Germinal center (tissue), 1 donor: ENCODE results near the gene RCOR1.

Experiments used
- DNase-seq: peaks from one replicate; pipeline ENCODE4 v3.0.0; 2012; ENCODE audit warnings: mixed read lengths, low spot score

RCOR1 gene

DNA sequence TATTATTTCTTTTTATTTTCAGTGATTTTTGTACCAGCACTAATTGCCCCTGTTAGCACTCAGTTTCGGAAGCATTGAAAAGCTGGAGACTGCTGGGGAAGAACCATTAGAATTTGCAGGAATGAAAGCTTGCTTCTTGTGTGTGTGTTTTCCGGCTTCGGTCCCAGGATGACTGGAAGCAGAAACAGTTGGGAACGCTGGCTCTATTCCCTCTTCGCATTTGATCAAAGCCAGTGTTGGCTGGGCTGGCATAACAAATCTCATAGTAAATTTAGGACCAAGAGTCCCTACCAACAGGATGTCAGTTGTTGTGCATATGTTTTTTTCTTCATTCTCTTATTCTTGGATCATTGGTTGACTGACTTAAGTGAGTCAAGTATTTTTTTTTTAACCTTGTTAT is 131.2 kb downstream of the RCOR1 start:
- DNase-seq = no peak

- DNase-seq = no peak
These were observed 133.9 kb downstream of the RCOR1 start for GRCh38 chr14:102726191-102726949.

DNA sequence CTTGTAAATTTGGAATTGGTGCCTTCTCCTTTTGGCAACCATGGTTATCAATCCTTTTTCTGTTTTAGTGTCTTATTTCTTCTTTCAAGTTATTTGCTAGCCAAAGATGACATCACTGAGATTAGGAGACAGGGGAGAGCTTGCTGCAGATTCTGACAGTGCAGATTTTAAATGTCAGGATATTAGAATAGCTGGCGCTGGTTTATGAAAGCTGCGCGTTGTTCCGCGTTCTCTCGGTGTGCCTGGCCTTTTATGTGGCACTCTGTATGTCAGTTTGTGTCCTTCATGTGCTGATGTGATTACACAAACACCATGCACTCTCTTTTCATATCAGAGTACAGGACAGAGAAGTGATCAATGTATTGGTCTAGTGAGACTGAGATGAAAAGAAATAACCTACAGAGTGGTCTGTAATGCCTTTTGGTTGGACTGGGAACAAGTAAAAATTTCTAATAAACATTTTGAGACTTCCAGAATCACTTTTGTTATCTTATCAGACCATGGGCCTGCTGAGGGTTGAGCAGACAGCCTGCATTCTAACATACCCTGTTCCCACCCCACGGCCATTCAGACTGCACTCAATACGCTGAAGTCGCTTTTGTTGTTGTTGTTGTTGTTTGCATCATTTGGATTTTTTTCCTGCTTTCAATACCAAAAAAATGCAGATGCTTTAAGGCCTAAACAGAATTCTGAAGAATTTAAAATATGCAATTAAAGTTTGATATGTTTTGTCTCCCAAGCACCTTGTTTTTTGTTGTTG is 135.1 kb downstream of the RCOR1 start:
- DNase-seq = no peak

DNA sequence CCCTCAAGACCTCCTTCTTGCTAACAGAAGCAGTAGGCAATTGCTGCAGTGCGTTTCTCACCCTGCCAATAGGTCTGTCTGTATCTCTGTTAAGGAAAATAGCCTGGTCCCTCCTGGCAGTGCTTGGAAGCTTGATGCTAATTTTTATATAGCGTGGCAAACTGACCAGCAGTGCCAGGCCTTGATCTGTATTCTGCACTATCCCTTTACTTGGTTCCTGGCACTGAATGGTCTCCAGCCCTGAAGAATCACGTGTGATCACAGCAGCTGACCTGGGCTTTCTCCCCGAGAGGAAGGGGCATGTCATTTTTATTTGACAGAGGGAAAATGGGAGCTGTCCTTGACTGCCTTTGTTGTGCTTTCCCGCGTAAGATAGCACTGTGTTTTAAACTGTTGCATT is 136.1 kb downstream of the RCOR1 start:
- no peak for DNase-seq

- DNase-seq = no peak
These were observed 136.8 kb downstream of the RCOR1 start for GRCh38 chr14:102729268-102729667.

DNA sequence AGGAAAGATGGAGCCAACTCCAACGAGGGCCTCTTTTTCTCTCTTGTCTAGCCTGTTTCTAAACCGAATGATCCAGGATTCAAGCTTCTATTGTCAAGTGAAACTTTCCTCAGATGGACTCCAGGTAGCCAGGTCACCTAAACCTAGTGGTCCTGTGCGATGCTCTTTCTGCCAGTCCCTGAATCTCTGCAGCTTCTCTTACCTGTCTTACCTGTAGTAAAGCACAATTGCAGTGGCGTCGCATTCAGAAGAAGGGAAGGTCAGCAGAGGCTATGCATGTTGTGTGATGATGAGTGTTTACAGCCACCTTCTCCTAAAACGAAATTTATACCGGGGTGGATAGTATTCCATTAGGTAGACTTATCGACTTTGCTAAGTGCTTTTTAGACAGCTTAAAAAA is 137.4 kb downstream of the RCOR1 start:
- no peak for DNase-seq

DNA sequence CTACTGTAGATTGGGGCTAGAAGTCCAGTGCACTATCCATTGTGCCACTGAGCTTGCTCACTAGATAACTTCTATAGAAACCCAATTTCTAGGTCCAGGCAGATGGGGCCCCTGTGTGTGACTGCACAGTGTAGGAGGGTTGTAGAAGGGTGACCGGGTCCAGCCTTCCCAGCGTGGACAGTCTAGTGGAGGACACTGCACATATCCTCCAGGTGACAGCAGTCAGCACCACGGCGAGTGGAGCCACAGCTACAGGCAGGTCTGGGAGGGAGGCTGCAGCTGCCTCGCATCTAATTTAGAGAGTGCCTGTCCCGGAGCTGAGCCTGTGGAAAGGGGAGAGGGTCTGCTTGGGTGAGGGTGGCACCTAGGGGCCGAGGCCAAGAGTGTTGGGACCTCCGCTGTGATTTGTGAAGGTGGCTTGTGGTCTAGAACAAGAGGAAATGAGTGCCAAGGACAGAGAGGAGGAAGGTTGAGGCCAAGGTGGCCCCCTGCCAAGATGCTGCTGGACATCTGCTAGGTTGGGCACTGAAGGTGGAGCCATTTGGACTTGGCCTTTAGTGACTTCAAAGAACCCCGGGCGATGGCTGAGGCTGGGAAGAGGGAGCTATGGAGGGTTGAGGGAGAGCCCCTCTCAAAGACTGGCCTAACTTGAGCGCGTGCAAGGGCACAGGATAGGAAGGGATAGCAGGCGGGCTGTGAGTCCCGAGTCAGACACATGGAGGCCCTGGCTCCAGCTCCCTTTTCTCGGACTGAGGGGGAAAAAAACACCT is 138.8 kb downstream of the RCOR1 start:
- no peak for DNase-seq

DNA sequence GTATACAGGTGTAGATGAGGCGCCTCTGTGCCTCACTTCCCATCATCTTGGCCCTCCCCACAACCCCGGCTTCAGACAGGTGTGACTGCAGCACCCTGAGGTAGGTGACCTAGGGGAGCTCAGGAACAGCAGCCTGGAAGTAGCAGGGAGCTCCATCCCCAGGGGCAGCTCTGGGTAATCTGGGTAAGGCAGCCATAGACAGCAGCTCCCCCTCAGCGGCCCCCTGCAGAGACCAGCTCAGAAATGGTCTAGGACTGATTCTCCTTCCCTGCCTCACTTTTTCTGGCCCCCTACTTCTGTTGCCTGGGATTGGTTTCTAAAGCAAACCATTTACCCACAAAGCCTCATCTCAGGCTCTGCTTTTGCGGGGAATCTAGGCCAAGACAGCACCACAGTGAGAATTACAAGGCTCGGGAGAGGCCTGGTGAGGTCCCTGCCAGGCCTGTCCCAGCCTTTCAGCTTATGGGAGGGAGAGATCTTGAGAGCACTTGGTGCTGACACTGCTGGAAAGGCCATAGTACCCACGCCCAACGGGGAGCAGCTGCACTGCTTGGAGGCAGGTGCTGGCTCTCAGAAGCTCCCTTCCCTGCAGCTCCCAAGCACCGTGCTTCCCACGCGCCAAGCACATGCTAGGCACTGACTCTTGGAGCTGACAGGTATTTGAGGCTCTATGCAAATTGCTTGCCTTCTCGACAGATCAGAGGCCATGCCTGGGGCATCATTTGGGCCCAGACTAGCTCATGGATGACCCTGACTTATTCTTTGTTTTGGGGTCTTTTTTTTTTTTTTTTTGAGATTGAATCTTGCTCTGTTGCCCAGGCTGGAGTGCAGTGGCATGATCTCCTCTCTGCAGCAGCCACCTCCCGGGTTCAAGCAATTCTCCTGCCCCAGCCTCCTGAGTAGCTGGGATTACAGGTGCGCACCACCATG is 139.7 kb downstream of the RCOR1 start:
- no peak for DNase-seq

- DNase-seq = no peak
These were observed 140.5 kb downstream of the RCOR1 start for GRCh38 chr14:102732924-102733323.

GRCh38 chr14:102733326-102733725 is 140.9 kb downstream of the RCOR1 start:
- no peak for DNase-seq

DNA sequence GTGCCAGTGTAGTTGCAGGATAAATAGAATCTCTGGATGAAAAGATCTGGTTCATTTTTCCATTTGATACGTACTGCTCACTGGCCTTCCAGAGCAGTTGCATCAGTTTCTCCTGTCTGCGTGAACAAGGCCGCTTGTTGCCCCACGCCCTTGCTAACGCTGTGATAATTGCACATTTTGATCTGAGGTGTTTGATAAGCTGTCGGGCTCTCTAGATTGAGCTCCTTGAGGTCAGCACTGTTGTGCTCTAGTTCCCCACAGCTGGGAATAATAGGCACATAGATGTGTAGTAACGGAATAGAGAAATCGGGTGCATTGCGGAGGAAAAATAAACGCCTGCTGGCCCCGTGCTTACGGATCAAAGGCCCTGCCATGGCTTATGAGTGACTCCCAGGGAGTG is 142.0 kb downstream of the RCOR1 start:
- no peak for DNase-seq

- no peak for DNase-seq
These were observed 144.5 kb downstream of the RCOR1 start for GRCh38 chr14:102736956-102737355.

- no peak for DNase-seq
These were observed 145.2 kb downstream of the RCOR1 start for GRCh38 chr14:102737402-102738372.

GRCh38 chr14:102738373-102739189 is 146.1 kb downstream of the RCOR1 start:
- no peak for DNase-seq

DNA sequence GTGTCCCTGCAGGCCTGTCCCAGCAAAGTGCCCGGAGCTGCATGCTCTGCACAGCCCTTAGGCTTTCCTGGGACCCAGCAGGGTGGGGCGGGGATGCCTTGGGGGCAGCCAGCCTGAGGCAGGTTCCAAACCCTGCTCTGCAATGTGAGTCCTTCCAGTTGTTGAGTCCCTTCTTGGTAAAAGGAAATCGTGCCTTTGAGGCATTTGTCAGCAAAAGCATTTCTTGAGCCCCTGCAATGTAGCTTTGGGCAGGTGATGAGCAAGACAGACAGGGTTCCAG is 146.7 kb downstream of the RCOR1 start:
- DNase-seq = no peak

DNA sequence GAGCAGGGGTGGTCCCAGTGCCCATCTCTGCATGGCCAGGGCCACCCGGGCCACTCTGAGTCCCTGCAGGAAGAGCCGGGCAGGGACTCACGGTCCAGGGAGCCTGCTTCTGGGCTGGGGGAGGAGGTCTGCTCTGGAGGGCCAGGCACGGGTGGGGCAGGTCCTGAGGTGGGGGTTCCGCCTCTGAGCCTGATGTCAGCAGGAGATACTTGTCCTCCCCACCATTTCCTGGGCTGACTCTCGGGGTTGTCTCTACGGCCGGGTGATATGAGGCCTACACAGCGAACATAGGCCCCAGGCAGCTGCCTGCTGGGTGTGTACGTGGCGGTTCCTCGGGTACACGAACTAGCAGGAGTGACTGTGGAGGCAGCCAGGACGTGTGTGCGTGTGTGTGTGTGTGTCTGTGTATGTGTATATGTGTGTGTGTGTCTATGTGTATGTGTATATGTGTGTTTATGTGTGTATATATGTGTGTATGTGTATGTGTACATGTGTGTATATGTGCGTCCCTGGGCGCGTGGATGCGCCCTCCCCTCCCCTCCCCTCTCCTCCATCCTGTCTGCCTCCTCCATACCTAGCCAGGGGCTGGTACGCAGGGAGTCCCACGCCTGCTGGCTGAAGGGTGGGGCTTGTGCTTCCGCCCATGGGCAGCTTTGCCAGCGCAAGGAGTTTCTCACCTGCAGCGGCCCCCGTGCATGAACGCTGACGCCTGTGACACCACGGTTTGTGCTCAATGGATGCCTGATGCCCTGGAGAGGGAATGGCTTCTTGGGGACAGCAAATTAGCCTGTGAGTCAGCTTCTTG is 154.4 kb downstream of the RCOR1 start:
- no peak for DNase-seq

GRCh38 chr14:102748806-102749205 is 156.4 kb downstream of the RCOR1 start:
- no peak for DNase-seq

DNA sequence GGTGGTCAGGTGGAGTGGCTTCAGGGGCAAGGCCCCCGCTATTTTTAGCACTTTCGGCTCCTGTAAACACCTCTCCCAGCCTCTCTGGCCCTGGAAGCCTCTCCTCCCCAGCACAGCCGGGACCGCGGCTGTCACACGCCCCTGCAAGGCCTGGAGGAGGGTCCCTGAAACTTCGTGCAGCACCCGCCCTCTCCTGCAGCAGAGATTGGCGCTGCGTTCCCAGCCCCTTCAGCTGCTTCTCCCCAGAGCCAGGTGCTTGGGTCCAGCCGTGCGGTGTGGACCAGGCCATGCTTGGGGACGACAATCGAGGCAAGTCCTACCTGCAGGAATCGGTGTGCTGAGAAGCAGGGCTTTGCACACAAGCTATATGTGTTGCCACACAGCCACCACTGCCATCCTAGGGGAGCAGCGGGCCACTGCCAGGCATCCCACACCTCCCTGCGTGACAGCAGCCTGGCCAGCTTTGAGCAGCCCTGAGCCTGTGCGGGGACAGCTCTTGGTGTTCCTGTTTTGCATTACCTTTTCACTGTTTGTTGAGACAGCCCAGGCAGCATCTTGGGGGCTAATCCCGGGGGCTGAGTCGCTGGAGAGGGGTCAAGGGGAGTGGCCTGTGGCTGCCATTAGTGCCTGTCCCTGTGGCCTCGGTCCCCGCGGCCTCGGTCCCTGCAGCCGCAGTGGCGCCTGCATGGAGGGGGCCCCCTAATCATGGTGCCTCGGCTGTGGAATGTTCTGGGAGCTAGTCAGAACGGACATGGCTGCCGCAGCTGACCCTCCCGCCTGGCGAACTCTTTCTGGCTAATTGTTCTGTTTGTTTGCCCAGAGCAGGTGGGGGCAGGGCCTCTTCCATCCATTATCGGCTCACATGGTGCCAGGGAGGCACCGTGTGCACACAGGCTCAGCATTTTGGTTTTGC is 157.2 kb downstream of the RCOR1 start:
- DNase-seq = no peak
